ENCODE results near the gene LRBA.
"Not testable (repeated sequence)": the region's sequence is repeated elsewhere in the genome, so short reads cannot be mapped to it uniquely, and the experiment has no call there.

The LRBA gene

GRCh38 chr4:150581641-150582051, 433.4 kb downstream of the LRBA start:
- peak; percentile 80 for DNase-seq

- no peak for DNase-seq
Measured at GRCh38 chr4:150581056-150581605, 434.0 kb downstream of the LRBA start.

- no peak for DNase-seq
Measured at GRCh38 chr4:150580306-150580705, 434.8 kb downstream of the LRBA start.

- DNase-seq, result peak; percentile 80
Measured at GRCh38 chr4:150579551-150580234, 435.4 kb downstream of the LRBA start.

- peak; percentile 68 for DNase-seq
Measured at GRCh38 chr4:150578745-150579501, 436.2 kb downstream of the LRBA start.

- no peak for DNase-seq
Measured at GRCh38 chr4:150577796-150578195, 437.3 kb downstream of the LRBA start.

GRCh38 chr4:150574678-150575077, 440.4 kb downstream of the LRBA start:
- DNase-seq, result no peak

GRCh38 chr4:150573534-150573933, 441.6 kb downstream of the LRBA start:
- DNase-seq, result no peak

GRCh38 chr4:150572704-150573504, 442.2 kb downstream of the LRBA start:
- DNase-seq, result peak; percentile 52

GRCh38 chr4:150570862-150571261, 444.2 kb downstream of the LRBA start:
- DNase-seq, result no peak

- DNase-seq, result no peak
Measured at GRCh38 chr4:150569998-150570535, 445.0 kb downstream of the LRBA start.

- no peak for DNase-seq
Measured at GRCh38 chr4:150569384-150569987, 445.6 kb downstream of the LRBA start.

GRCh38 chr4:150567070-150567469, 448.0 kb downstream of the LRBA start:
- no peak for DNase-seq

GRCh38 chr4:150564967-150565366, 450.1 kb downstream of the LRBA start:
- DNase-seq, result not testable (repeated sequence)

GRCh38 chr4:150562751-150563150, 452.3 kb downstream of the LRBA start:
- no peak for DNase-seq

- no peak for DNase-seq
Measured at GRCh38 chr4:150562250-150562649, 452.8 kb downstream of the LRBA start.

- no peak for DNase-seq
Measured at GRCh38 chr4:150561143-150561737, 453.8 kb downstream of the LRBA start.

GRCh38 chr4:150557811-150558210, 457.3 kb downstream of the LRBA start:
- not testable (repeated sequence) for DNase-seq

GRCh38 chr4:150547154-150547838, 467.8 kb downstream of the LRBA start:
- DNase-seq, result no peak

- DNase-seq, result no peak
Measured at GRCh38 chr4:150546286-150546685, 468.8 kb downstream of the LRBA start.

GRCh38 chr4:150543042-150543441, 472.0 kb downstream of the LRBA start:
- no peak for DNase-seq

Measured in islet precursor cell (in vitro differentiated cells).